Measurements from ENCODE around the gene PPIE.

Gene PPIE

DNA sequence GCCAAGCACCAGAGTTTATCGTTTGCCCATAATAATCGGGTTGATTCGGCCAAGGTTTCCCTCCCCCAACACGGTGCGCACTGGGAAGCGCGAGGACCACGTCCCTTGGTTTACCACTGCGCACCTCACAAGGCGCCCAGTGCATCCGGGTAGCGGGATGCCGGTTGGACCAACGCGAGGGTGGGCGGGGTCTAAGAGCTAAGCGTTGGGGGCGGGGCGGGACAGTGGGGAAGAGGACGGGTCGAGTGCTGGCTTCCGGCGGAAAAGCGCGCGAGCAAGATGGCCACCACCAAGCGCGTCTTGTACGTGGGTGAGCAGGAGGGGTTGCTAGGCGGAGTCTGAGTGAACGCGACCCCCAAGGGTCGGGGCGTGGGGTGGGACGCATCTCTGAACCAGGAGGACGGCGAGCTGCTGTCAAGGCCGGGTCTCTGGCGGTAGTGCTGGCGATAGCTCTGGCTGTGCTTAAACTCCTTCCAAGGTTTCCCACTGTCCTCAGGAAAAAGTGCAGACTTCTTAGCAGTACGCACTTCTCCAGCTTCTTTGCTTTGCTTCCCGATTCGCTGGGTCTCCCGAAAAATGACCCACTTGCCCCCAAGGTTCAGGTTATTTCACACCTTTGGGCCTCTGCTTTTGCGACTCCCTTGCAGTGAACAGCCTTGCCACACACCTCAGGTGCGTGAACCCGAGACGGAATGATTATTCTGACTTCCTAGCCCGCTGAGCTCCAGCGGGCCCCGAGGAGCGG, at the start of gene PPIE:
Gene PPIE, plus strand, starts transcription at position 261 of the 745 bp plus-strand sequence. Its CDS starts 19 bp downstream, at position 280.
- DNase-seq, result peak; percentile 97 to 98

DNA sequence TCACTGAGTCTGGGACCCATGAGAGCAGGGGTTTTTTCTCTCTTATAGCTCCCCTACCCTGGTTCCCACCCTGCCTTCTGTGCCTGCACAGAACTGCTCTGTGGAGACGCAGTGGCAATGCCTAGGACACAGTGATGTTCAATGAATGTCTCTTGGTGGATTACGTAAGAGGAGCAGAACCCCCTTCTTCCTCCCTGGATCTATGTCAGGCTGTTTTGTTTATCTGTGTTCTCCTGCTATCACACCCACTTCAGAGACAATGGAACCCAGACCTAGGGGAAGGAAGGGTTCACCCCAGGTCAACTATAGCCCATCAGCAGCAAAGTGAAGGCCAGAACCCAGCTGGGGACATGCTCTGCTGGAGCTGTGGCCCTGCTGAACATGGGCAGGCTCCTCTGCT, 49.5 kb upstream of the PPIE start:
- DNase-seq, result no peak

GRCh38 chr1:39689635-39690034, 49.0 kb upstream of the PPIE start:
- no peak for DNase-seq

GRCh38 chr1:39690225-39690624, 48.5 kb upstream of the PPIE start:
- no peak for DNase-seq

DNA sequence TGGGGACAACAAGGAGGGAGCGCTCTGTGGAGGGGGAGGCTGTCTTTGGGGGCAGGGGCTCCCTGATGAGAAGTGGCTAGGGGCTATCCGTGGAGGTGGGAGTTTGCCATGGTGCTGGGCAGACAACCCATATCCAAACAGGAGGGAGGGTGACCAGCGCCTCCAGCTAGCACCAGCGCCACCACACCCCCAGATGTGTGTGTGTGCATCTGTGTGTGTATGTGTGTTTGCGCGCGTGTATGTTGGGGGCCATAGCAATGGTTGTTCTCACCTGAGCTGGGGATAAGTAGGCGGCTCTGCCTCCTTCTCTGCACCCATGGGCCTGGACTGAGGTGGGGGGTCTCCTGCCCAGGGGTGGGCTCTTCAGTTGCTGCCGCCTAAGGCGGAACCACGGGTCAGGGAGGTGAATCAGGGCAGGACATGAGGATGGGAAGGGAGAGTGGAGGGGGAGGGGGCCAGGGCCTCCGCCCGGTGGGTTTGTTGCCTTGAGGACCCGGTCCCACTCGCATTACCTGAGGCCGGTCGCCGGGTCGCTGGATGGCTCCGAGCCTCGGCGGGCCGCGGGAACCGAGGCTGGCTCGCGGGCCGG, 47.8 kb upstream of the PPIE start:
- no peak for DNase-seq

- peak; percentile 90 for DNase-seq
These were observed 47.1 kb upstream of the PPIE start, which contains the start of gene HPCAL4 for GRCh38 chr1:39691383-39692151. Gene HPCAL4 (minus strand): TSS chr1:39691433. CDS start chr1:39684603, 6,830 bp downstream.

GRCh38 chr1:39692152-39693074, 46.3 kb upstream of the PPIE start:
- DNase-seq, result peak in 1 of 2 experiments; percentile 35

DNA sequence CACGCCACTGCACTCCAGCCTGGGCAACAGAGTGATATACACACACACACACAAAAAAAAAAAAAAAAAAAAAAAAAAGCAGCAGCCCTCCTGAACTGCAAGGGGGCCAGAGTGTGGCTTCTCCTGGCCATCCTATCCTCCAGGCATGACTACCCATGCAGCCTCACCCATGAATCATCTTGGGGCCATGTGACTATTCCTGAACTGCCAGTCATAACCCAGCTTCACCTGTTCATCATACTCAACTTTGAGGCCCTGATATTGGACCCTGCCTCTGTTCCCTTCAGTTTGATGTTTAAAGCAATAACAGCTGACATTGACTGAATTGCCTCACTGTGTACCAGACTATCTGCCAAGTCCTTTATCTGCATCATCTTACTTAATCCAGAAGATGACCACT, 44.7 kb upstream of the PPIE start:
- no peak for DNase-seq

- no peak for DNase-seq
These were observed 43.7 kb upstream of the PPIE start for GRCh38 chr1:39695016-39695415.

GRCh38 chr1:39696448-39696847, 42.2 kb upstream of the PPIE start:
- DNase-seq, result no peak

GRCh38 chr1:39698568-39698967, 40.1 kb upstream of the PPIE start:
- no peak for DNase-seq

- DNase-seq, result no peak
These were observed 39.3 kb upstream of the PPIE start for GRCh38 chr1:39699419-39699818.

DNA sequence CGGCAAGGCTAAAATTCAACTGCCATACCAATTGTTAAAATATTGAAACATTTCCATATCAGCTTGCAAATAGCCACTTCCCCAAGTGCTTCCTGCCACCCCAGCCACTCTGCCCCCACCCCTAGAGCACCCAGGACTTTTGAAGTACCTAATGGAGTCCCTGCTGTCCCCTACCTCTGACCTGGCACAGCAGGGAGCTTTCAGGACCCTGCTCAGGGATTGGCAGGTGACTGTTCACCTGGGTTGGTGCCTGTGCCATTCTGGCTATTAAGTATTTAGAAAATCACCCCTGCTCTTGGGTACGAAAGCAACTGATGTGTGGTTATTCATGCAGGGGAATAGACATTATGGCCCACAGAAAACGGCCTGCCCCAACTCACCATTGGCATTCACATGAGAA, 38.3 kb upstream of the PPIE start:
- DNase-seq, result no peak

GRCh38 chr1:39701049-39701439, 37.6 kb upstream of the PPIE start:
- DNase-seq, result no peak

DNA sequence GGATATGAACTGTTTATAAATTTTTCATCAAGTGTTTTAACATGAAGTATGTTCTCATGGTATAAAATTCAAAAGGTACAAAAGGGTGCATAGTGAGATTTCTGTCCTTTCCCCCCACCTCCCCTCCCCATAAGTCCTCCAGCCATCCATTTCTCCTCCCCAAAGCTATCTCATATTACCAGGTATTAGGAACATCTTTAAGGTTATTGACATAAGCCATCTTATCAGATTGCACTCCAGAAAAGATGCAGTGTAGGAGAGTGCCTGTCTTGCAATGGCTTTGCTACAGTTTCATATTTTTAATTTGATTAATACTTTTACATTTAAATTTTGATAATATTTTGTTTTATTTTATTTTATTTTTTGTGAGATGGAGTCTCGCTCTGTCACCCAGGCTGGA, 33.9 kb upstream of the PPIE start:
- DNase-seq, result no peak

GRCh38 chr1:39707506-39707905, 31.2 kb upstream of the PPIE start:
- no peak for DNase-seq

DNA sequence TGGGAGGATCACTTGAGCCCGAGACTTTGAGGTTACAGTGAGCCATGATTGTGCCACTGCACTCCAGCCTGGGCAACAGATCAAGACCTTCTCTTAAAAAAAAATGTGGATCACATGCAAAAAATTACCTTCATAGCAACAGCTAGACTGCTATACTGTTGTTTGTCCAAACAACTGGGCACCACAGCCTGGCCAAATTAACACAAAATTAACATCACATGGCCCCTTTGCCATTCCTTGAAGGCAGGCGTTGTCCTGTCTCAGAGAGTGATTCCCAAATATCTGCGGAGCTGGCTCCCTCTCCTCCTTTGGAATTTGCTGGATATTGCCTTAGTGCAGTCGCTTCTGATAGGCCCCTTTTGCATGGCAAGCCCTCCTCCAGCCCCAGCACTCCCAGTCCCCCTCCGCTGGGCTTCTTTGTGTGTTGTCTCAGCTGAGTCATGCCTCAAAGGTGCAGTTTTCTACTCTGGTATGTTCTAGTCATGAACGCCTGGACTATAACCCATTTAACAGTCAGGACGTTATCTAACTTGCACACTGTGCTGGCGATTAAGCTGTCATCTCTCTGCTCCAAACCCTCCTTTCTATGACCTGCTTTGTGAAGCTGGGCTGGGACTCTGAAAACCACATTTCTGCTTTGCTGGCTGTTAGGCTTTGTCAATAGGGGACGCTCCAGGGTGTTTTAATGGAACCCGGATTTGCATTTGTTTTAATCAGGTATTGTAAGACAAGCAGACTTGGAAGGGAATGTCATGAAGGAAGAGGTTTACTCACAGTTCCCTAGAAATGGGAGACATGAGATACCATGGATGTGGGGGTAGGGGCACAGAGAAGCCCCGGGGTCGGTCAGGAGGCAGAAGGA, 27.3 kb upstream of the PPIE start:
- DNase-seq, result no peak

DNA sequence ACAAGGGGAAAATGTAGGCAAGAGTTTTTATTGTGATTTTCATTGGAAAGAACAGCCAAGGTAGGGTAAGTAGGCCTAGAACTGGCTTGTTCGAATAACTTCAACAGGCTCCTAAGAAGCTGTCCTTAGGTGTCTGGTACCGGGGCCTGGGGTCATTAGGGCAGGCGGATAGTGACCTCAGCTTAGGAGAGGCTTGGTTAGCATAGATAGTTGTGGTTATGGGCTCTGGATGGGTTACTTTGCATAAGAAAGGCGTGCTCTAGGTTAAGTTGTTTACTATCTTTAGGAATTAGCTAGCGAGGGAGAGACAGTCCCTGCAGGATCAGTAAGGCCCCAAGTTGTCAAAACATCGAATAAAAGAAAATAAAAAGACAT, 26.7 kb upstream of the PPIE start:
- no peak for DNase-seq

DNA sequence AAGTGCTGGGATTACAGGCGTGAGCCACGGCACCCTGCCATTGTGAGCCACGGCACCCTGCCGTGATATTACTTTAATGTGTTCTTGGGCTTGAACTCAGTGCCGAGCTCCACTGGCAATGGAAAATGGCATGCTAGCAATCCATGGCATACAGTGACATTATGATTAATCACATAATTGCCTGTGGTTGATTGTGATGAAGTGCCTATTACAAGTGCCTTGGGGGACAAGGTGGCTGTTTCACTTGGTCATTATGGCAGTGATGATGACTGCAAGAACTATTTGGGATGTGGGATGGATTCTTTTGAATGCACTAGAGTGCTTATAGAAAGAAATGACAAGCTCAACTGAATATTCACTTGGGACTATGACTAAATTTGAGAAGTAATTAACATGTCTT, 25.1 kb upstream of the PPIE start:
- no peak for DNase-seq

DNA sequence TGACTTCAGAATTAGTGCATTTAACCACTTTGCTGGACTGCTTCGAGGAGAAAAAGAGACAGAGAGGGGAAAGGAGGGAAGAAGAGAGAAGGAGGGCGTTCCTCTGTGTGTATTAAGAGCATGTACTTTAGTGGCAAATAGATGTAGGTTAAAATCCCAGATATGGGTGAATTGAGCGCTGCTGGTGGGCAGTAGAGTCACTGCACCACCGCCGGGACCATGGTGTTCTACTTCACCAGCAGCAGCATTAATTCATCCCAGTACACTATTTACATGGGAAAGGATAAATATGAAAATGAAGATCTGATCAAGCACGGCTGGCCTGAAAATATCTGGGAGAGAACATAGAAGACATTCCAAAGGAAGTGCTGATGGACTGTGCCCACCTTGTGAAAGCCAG, 20.9 kb upstream of the PPIE start:
- no peak for DNase-seq

DNA sequence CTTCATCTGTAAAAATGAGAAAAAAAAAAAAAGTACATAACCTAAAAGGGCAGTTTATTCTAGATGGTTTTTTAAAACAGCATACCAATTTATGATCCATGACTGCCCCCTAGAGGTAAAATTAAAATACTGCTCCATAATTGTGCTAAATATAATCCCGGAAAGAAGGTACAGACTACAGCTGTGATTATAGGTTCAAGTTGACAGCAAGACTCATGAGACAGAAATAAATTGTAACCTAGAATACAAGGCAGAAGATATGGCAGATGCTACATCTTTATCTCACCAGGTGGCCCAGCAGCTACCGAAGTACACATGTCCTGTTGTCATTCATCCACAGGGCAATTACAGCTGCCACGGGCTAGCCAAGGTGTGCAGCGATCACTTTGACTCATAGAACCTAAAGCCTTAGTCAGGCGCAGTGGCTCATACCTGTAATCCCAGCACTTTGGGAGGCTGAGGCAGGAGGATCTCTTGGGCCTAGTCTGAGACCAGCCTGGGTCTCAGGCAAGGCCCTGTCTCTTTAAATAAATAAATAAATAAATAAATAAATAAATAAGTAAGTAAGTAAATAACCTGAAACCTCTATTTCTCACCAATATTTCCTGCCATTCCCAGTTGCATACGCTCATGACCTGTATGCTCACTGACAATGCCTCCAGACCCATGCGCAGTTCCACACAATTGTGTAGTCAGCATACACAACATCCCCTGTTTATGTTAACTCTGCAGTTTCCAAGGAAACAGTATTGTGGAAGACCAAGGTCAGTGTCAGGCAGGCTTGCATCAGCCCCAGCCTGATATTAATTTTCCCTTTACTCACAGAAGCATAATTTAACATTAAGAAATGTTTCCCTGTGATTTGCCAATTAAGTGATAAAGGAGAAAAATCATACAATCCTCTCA, 18.3 kb upstream of the PPIE start:
- no peak for DNase-seq

All from activated T-cell treated with anti-CD3 and anti-CD28 coated beads, Interleukin-2, amount 50 U/mL, for 48 hours (primary cell).